IPS-18a (cell line): Measurements from ENCODE around the gene DDIT3.
"Not testable (repeated sequence)": the region's sequence is repeated elsewhere in the genome, so short reads cannot be mapped to it uniquely, and the experiment has no call there.

Source experiments
- H3K27ac ChIP-seq: one replicate; pipeline ENCODE4 v1.5.1; 2013; ENCODE audit warnings: low read length
- H3K27me3 ChIP-seq: one replicate; pipeline ENCODE4 v1.6.1; 2013; ENCODE audit warnings: mild to moderate bottlenecking, low read length; ENCODE audit not compliant: control insufficient read depth, insufficient read depth
- H3K36me3 ChIP-seq: one replicate; pipeline ENCODE4 v1.6.1; 2013; ENCODE audit warnings: low read depth, low read length; ENCODE audit not compliant: control insufficient read depth
- H3K4me1 ChIP-seq: one replicate; pipeline ENCODE4 v1.6.1; 2013; ENCODE audit warnings: low read depth, low read length; ENCODE audit not compliant: control insufficient read depth
- H3K4me3 ChIP-seq: one replicate; pipeline ENCODE4 v1.5.1; 2013; ENCODE audit warnings: low read length
- H3K9ac ChIP-seq: one replicate; pipeline ENCODE4 v1.6.1; 2013; ENCODE audit warnings: mild to moderate bottlenecking, low read length, moderate library complexity
- H3K9me3 ChIP-seq: one replicate; pipeline ENCODE4 v1.6.1; 2013; ENCODE audit warnings: low read depth, low read length; ENCODE audit not compliant: control insufficient read depth

DDIT3 gene

GRCh38 chr12:57520053-57520818 lies at the start of gene DDIT3:
Gene DDIT3 (minus strand): TSS chr12:57520514. CDS start chr12:57517406, 3,108 bp downstream.
- Histone ChIP-seq H3K4me3 (peak within 1 kb of the TSS; percentile 95), H3K9me3 (no peaks in the 10 kb centered on the region), H3K27ac (peak within 1 kb of the TSS; percentile 91), H3K27me3 (no peaks in the 10 kb centered on the region), H3K9ac (peak within 1 kb of the TSS; percentile 91), H3K4me1 (peaks cover 18% of the 10 kb centered on the region), H3K36me3 (peaks cover 33% of the 10 kb centered on the region)

- no peaks in the 10 kb centered on the region for H3K27me3 ChIP-seq
- H3K4me1 ChIP-seq: no peaks in the 10 kb centered on the region
- H3K27ac ChIP-seq: no peak overlapping the region
- H3K36me3 ChIP-seq: peaks cover 35% of the 10 kb centered on the region
- no peak overlapping the region for H3K9ac ChIP-seq
- no peaks in the 10 kb centered on the region for H3K9me3 ChIP-seq
- no peak overlapping the region for H3K4me3 ChIP-seq
These were observed 49.5 kb upstream of the DDIT3 start for GRCh38 chr12:57569858-57570257.

GRCh38 chr12:57568838-57569237 lies 48.5 kb upstream of the DDIT3 start:
- Histone ChIP-seq H3K4me1 (no peaks in the 10 kb centered on the region), H3K36me3 (peaks cover 44% of the 10 kb centered on the region), H3K27me3 (no peaks in the 10 kb centered on the region), H3K4me3 (no peak overlapping the region), H3K9me3 (no peaks in the 10 kb centered on the region), H3K9ac (no peak overlapping the region), H3K27ac (no peak overlapping the region)

GRCh38 chr12:57564178-57564740 lies 43.9 kb upstream of the DDIT3 start:
- Histone ChIP-seq H3K36me3 (peaks cover 27% of the 10 kb centered on the region), H3K9ac (no peak overlapping the region), H3K27me3 (no peaks in the 10 kb centered on the region), H3K4me3 (no peak overlapping the region), H3K9me3 (no peaks in the 10 kb centered on the region), H3K4me1 (no peaks in the 10 kb centered on the region), H3K27ac (no peak overlapping the region)

GRCh38 chr12:57563358-57563757 lies 43.0 kb upstream of the DDIT3 start:
- peaks cover 19% of the 10 kb centered on the region for H3K36me3 ChIP-seq
- no peaks in the 10 kb centered on the region for H3K9me3 ChIP-seq
- H3K27me3 ChIP-seq: no peaks in the 10 kb centered on the region
- H3K4me3 ChIP-seq: no peak overlapping the region
- no peaks in the 10 kb centered on the region for H3K4me1 ChIP-seq
- H3K27ac ChIP-seq: no peak overlapping the region
- H3K9ac ChIP-seq: no peak overlapping the region

- H3K36me3 ChIP-seq: peaks cover 15% of the 10 kb centered on the region
- H3K27ac ChIP-seq: not testable (repeated sequence)
These were observed 40.8 kb upstream of the DDIT3 start for GRCh38 chr12:57561117-57561516.

GRCh38 chr12:57560516-57560915 lies 40.2 kb upstream of the DDIT3 start:
- H3K4me1 ChIP-seq: no peaks in the 10 kb centered on the region
- H3K9me3 ChIP-seq: no peaks in the 10 kb centered on the region
- no peak overlapping the region for H3K9ac ChIP-seq
- H3K4me3 ChIP-seq: no peak overlapping the region
- H3K36me3 ChIP-seq: peaks cover 15% of the 10 kb centered on the region
- H3K27ac ChIP-seq: no peak overlapping the region
- H3K27me3 ChIP-seq: no peaks in the 10 kb centered on the region

More at GRCh38 chr12:57561117-57561516, 40.8 kb upstream of the DDIT3 start:
- not testable (repeated sequence) for H3K4me3 ChIP-seq, H3K27me3 ChIP-seq, H3K9ac ChIP-seq, H3K4me1 ChIP-seq, H3K9me3 ChIP-seq

GRCh38 chr12:57558864-57559263 lies 38.5 kb upstream of the DDIT3 start:
- no peaks in the 10 kb centered on the region for H3K27me3 ChIP-seq
- H3K4me3 ChIP-seq: no peak overlapping the region
- no peak overlapping the region for H3K9ac ChIP-seq
- no peaks in the 10 kb centered on the region for H3K4me1 ChIP-seq
- H3K27ac ChIP-seq: no peak overlapping the region
- peaks cover 5% of the 10 kb centered on the region for H3K36me3 ChIP-seq
- no peaks in the 10 kb centered on the region for H3K9me3 ChIP-seq

GRCh38 chr12:57554897-57555296 lies 34.6 kb upstream of the DDIT3 start:
- Histone ChIP-seq H3K27ac (no peak overlapping the region), H3K4me1 (peaks cover 21% of the 10 kb centered on the region), H3K27me3 (no peaks in the 10 kb centered on the region)

GRCh38 chr12:57554453-57554852 lies 34.1 kb upstream of the DDIT3 start:
- Histone ChIP-seq H3K36me3 (no peaks in the 10 kb centered on the region), H3K27me3 (peaks cover under 1% of the 10 kb centered on the region), H3K4me1 (peaks cover 22% of the 10 kb centered on the region), H3K27ac (no peak overlapping the region), H3K9ac (no peak overlapping the region), H3K4me3 (no peak overlapping the region), H3K9me3 (no peaks in the 10 kb centered on the region)

More at GRCh38 chr12:57554897-57555296, 34.6 kb upstream of the DDIT3 start:
- no peaks in the 10 kb centered on the region for H3K9me3 ChIP-seq
- no peak overlapping the region for H3K9ac ChIP-seq
- H3K4me3 ChIP-seq: no peak overlapping the region
- H3K36me3 ChIP-seq: no peaks in the 10 kb centered on the region

- no peaks in the 10 kb centered on the region for H3K9me3 ChIP-seq
- no peak overlapping the region for H3K27ac ChIP-seq
- H3K27me3 ChIP-seq: peaks cover 10% of the 10 kb centered on the region
- no peak overlapping the region for H3K9ac ChIP-seq
- no peak overlapping the region for H3K4me3 ChIP-seq
- H3K4me1 ChIP-seq: peaks cover 27% of the 10 kb centered on the region
- H3K36me3 ChIP-seq: no peaks in the 10 kb centered on the region
These were observed 33.3 kb upstream of the DDIT3 start for GRCh38 chr12:57553343-57554202.
